ENCODE data around the gene PTCD2.
"Not testable (repeated sequence)": the region's sequence is repeated elsewhere in the genome, so short reads cannot be mapped to it uniquely, and the experiment has no call there.

PTCD2 gene

GRCh38 chr5:72294473-72294872 is 25.7 kb upstream of the PTCD2 start:
- DNase-seq (ENCODE audit: low read depth, low spot score) = no peak
- no peak overlapping the region for H3K27ac ChIP-seq

- no peak for DNase-seq (ENCODE audit: low read depth, low spot score)
Measured at GRCh38 chr5:72295539-72295938, 24.6 kb upstream of the PTCD2 start.

GRCh38 chr5:72296256-72296655 is 23.9 kb upstream of the PTCD2 start:
- no peak overlapping the region for H3K27ac ChIP-seq
- no peak for DNase-seq (ENCODE audit: low read depth, low spot score)

More at GRCh38 chr5:72295539-72295938, 24.6 kb upstream of the PTCD2 start:
- H3K27ac ChIP-seq = no peak overlapping the region

- not testable (repeated sequence) for H3K27ac ChIP-seq; DNase-seq (ENCODE audit: low read depth, low spot score)
Measured at GRCh38 chr5:72298136-72298535, 22.0 kb upstream of the PTCD2 start.

GRCh38 chr5:72298711-72299110 is 21.5 kb upstream of the PTCD2 start:
- no peak for DNase-seq (ENCODE audit: low read depth, low spot score)
- no peak overlapping the region for H3K27ac ChIP-seq

GRCh38 chr5:72300590-72301339 is 19.4 kb upstream of the PTCD2 start:
- DNase-seq (ENCODE audit: low read depth, low spot score) = no peak
- H3K27ac ChIP-seq = no peak overlapping the region

GRCh38 chr5:72301557-72301956 is 18.6 kb upstream of the PTCD2 start:
- no peak overlapping the region for H3K27ac ChIP-seq
- no peak for DNase-seq (ENCODE audit: low read depth, low spot score)

- no peak for DNase-seq (ENCODE audit: low read depth, low spot score)
- H3K27ac ChIP-seq = no peak overlapping the region
Measured at GRCh38 chr5:72302171-72302570, 18.0 kb upstream of the PTCD2 start.

GRCh38 chr5:72305194-72306142 is 14.7 kb upstream of the PTCD2 start:
- no peak for DNase-seq (ENCODE audit: low read depth, low spot score)
- H3K27ac ChIP-seq = no peak overlapping the region

- H3K27ac ChIP-seq = peak overlapping the region; percentile 88
- no peak for DNase-seq (ENCODE audit: low read depth, low spot score)
Measured at GRCh38 chr5:72307573-72307967, 12.6 kb upstream of the PTCD2 start.

GRCh38 chr5:72307968-72308852 is 12.0 kb upstream of the PTCD2 start:
- DNase-seq (ENCODE audit: low read depth, low spot score) = peak; percentile 76

GRCh38 chr5:72308853-72309191 is 11.4 kb upstream of the PTCD2 start:
- DNase-seq (ENCODE audit: low read depth, low spot score) = no peak
- H3K27ac ChIP-seq = peak overlapping the region; percentile 88

More at GRCh38 chr5:72307968-72308852, 12.0 kb upstream of the PTCD2 start:
- peak overlapping the region; percentile 88 for H3K27ac ChIP-seq

- H3K27ac ChIP-seq = no peak overlapping the region
- DNase-seq (ENCODE audit: low read depth, low spot score) = no peak
Measured at GRCh38 chr5:72313141-72313540, 7.0 kb upstream of the PTCD2 start.

GRCh38 chr5:72314571-72315172 is 5.5 kb upstream of the PTCD2 start:
- H3K27ac ChIP-seq = no peak overlapping the region
- DNase-seq (ENCODE audit: low read depth, low spot score) = no peak

- H3K27ac ChIP-seq = peak overlapping the region; percentile 53
- not testable (repeated sequence) for DNase-seq (ENCODE audit: low read depth, low spot score)
Measured at GRCh38 chr5:72319435-72319975, 668 bp upstream of the PTCD2 start.

- peak; percentile 24 for DNase-seq (ENCODE audit: low read depth, low spot score)
- peak overlapping the region; percentile 75 for H3K27ac ChIP-seq
Measured at GRCh38 chr5:72324189-72324825, 4.1 kb downstream of the PTCD2 start.

- peak overlapping the region; percentile 29 for H3K27ac ChIP-seq
Measured at GRCh38 chr5:72325566-72326305, 5.6 kb downstream of the PTCD2 start.

GRCh38 chr5:72326306-72326649 is 6.1 kb downstream of the PTCD2 start:
- DNase-seq (ENCODE audit: low read depth, low spot score) = no peak
- peak overlapping the region; percentile 29 for H3K27ac ChIP-seq

More at GRCh38 chr5:72325566-72326305, 5.6 kb downstream of the PTCD2 start:
- DNase-seq (ENCODE audit: low read depth, low spot score) = no peak
